Ovary (tissue), 3 donors: ENCODE measurements around the gene ANO7.

Source experiments
- CTCF ChIP-seq, 3 donors: fragments of 450-650 bp in 2 of 3; fragments of 200-600 bp in 1 of 3; IDR thresholded peaks; one replicate each; pipeline versions ENCODE4 v1.5.1 to v1.8.0; 2016 to 2022; ENCODE audit warnings: antibody characterized with exemption in 3 of 3, mild to moderate bottlenecking in 1 of 3
- POLR2A ChIP-seq: fragments of 450-650 bp; IDR thresholded peaks from one replicate; pipeline ENCODE4 v1.6.1; 2017; ENCODE audit warnings: antibody characterized with exemption, mild to moderate bottlenecking, moderate library complexity
- donor health status: DM: no; HTN: no; CAD: no.

GRCh38 chr2:241148891-241149674 is 39.4 kb upstream of the ANO7 start, which contains the start of gene PASK:
- TF ChIP-seq CTCF (IDR thresholded peaks at IDR 0.05) = no peak
- TF ChIP-seq POLR2A = no peak
